Muscle of leg (tissue), 11 donors: Measurements from ENCODE around the gene RSPO1. TPM values are rescaled to one million over a fixed set of nuclear protein-coding genes. Genes with fewer than 3 reads are reported as not detected.

Source experiments
- DNase-seq: peaks from one replicate; pipeline ENCODE4 v3.0.0; 2013
- H3K27ac ChIP-seq: one replicate; pipeline ENCODE4 v1.5.1; 2013; ENCODE audit warnings: mild to moderate bottlenecking, low read length, control low read depth
- H3K27me3 ChIP-seq: one replicate; pipeline ENCODE4 v1.6.1; 2013; ENCODE audit warnings: low read length; ENCODE audit not compliant: control insufficient read depth, insufficient read depth
- H3K36me3 ChIP-seq: one replicate; pipeline ENCODE4 v1.6.1; 2013; ENCODE audit warnings: low read length; ENCODE audit not compliant: control insufficient read depth, insufficient read depth
- H3K4me1 ChIP-seq: one replicate; pipeline ENCODE4 v1.6.1; 2013; ENCODE audit warnings: low read length; ENCODE audit not compliant: control insufficient read depth, insufficient read depth
- H3K4me3 ChIP-seq: one replicate; pipeline ENCODE4 v1.5.1; 2013; ENCODE audit warnings: low read length, control low read depth
- H3K9me3 ChIP-seq: replicated peaks from 2 replicates; pipeline ENCODE4 v1.6.1; 2013; ENCODE audit warnings: low read depth, low read length; ENCODE audit not compliant: control insufficient read depth
- WGBS: methylation state at CpG from one replicate; pipeline ENCODE4 v1.1.5; 2013; ENCODE audit warnings: missing lambda C conversion rate; ENCODE audit not compliant: insufficient coverage; 5-methylcytosine and 5-hydroxymethylcytosine counted together
- polyA plus RNA-seq, 8 donors: library from polyadenylated mRNA; unstranded; fragments of 120-200 nt; gene quantifications; one replicate each; pipeline versions ENCODE4 v1.2.1 to v1.2.3, GENCODE V29; 2013; ENCODE audit warnings: inconsistent platforms in 1 of 8, low replicate concordance in 1 of 8; ENCODE audit not compliant: insufficient read length in 8 of 8, insufficient read depth in 1 of 8
- total RNA-seq: library from RNA; stranded (reverse); fragments of 120-200 nt; gene quantifications from one replicate; pipeline ENCODE4 v1.2.4, GENCODE V29; 2013

RSPO1 gene
- total and polyA plus RNA-seq, 9 donors: 0.05 to 2.0 (median 0.07) TPM; not detected in 5

- H3K9me3 ChIP-seq: no peaks in the 10 kb centered on the region
- no peak for DNase-seq
- H3K4me1 ChIP-seq: peaks cover 9% of the 10 kb centered on the region
- peaks cover 22% of the 10 kb centered on the region for H3K27me3 ChIP-seq
- H3K27ac ChIP-seq: no peak overlapping the region
- no peak overlapping the region for H3K4me3 ChIP-seq
- WGBS: 49% methylated on average over 7 of the region's 14 CpGs
- H3K36me3 ChIP-seq: no peaks in the 10 kb centered on the region
Measured at GRCh38 chr1:37657620-37658412, 23.1 kb upstream of the RSPO1 start.

GRCh38 chr1:37656881-37657280, 22.2 kb upstream of the RSPO1 start:
- Histone ChIP-seq H3K4me3 (no peak overlapping the region), H3K36me3 (no peaks in the 10 kb centered on the region), H3K9me3 (no peaks in the 10 kb centered on the region), H3K27me3 (peaks cover 22% of the 10 kb centered on the region), H3K27ac (no peak overlapping the region), H3K4me1 (peaks cover 6% of the 10 kb centered on the region)
- WGBS: 82% methylated on average over 4 of the region's 11 CpGs
- DNase-seq: no peak

GRCh38 chr1:37656026-37656425, 21.3 kb upstream of the RSPO1 start:
- Histone ChIP-seq H3K4me1 (peaks cover 6% of the 10 kb centered on the region), H3K27me3 (peaks cover 22% of the 10 kb centered on the region), H3K36me3 (no peaks in the 10 kb centered on the region), H3K27ac (no peak overlapping the region), H3K9me3 (no peaks in the 10 kb centered on the region), H3K4me3 (no peak overlapping the region)
- 58% methylated on average over 7 of the region's 7 CpGs for WGBS
- no peak for DNase-seq

GRCh38 chr1:37655274-37655673, 20.6 kb upstream of the RSPO1 start:
- H3K27me3 ChIP-seq: peaks cover 14% of the 10 kb centered on the region

GRCh38 chr1:37653906-37654305, 19.2 kb upstream of the RSPO1 start:
- Histone ChIP-seq H3K36me3 (no peaks in the 10 kb centered on the region), H3K27ac (no peak overlapping the region), H3K9me3 (no peaks in the 10 kb centered on the region), H3K4me1 (peaks cover 6% of the 10 kb centered on the region), H3K27me3 (peaks cover 11% of the 10 kb centered on the region), H3K4me3 (no peak overlapping the region)
- WGBS: 83% methylated on average over 1 of the region's 5 CpGs
- DNase-seq: no peak

More at GRCh38 chr1:37655274-37655673, 20.6 kb upstream of the RSPO1 start:
- H3K36me3 ChIP-seq: no peaks in the 10 kb centered on the region
- H3K4me3 ChIP-seq: no peak overlapping the region
- H3K27ac ChIP-seq: no peak overlapping the region
- H3K9me3 ChIP-seq: no peaks in the 10 kb centered on the region
- H3K4me1 ChIP-seq: peaks cover 6% of the 10 kb centered on the region
- no peak for DNase-seq

GRCh38 chr1:37652976-37653375, 18.3 kb upstream of the RSPO1 start:
- DNase-seq: no peak
- no peak overlapping the region for H3K27ac ChIP-seq
- H3K4me1 ChIP-seq: peaks cover 6% of the 10 kb centered on the region
- WGBS: no CpG with 5 or more reads among the region's 2 CpGs
- peaks cover 11% of the 10 kb centered on the region for H3K27me3 ChIP-seq
- H3K36me3 ChIP-seq: no peaks in the 10 kb centered on the region
- H3K4me3 ChIP-seq: no peak overlapping the region
- H3K9me3 ChIP-seq: no peaks in the 10 kb centered on the region

- Histone ChIP-seq H3K9me3 (no peaks in the 10 kb centered on the region), H3K4me1 (no peaks in the 10 kb centered on the region), H3K36me3 (no peaks in the 10 kb centered on the region), H3K4me3 (no peak overlapping the region), H3K27me3 (peaks cover 7% of the 10 kb centered on the region), H3K27ac (no peak overlapping the region)
- WGBS: 16% methylated on average over 2 of the region's 10 CpGs
- DNase-seq: no peak
Measured at GRCh38 chr1:37651803-37652202, 17.1 kb upstream of the RSPO1 start.

GRCh38 chr1:37650721-37651120, 16.0 kb upstream of the RSPO1 start:
- no peak overlapping the region for H3K4me3 ChIP-seq
- WGBS: 63% methylated on average over 3 of the region's 5 CpGs
- no peak overlapping the region for H3K27ac ChIP-seq
- no peaks in the 10 kb centered on the region for H3K36me3 ChIP-seq
- no peaks in the 10 kb centered on the region for H3K9me3 ChIP-seq
- no peak for DNase-seq
- H3K27me3 ChIP-seq: peaks cover 3% of the 10 kb centered on the region
- no peaks in the 10 kb centered on the region for H3K4me1 ChIP-seq

- Histone ChIP-seq H3K27ac (no peak overlapping the region), H3K36me3 (no peaks in the 10 kb centered on the region), H3K27me3 (no peaks in the 10 kb centered on the region), H3K9me3 (no peaks in the 10 kb centered on the region), H3K4me1 (no peaks in the 10 kb centered on the region), H3K4me3 (no peak overlapping the region)
- WGBS: 70% methylated on average over 2 of the region's 5 CpGs
- no peak for DNase-seq
Measured at GRCh38 chr1:37650173-37650572, 15.5 kb upstream of the RSPO1 start.

GRCh38 chr1:37647281-37647680, 12.6 kb upstream of the RSPO1 start:
- Histone ChIP-seq H3K27me3 (peaks cover 4% of the 10 kb centered on the region), H3K4me3 (no peak overlapping the region), H3K36me3 (no peaks in the 10 kb centered on the region), H3K9me3 (no peaks in the 10 kb centered on the region), H3K27ac (no peak overlapping the region), H3K4me1 (no peaks in the 10 kb centered on the region)
- no peak for DNase-seq
- 84% methylated on average over 5 of the region's 7 CpGs for WGBS

GRCh38 chr1:37641059-37641458, 6.4 kb upstream of the RSPO1 start:
- DNase-seq: no peak

More at GRCh38 chr1:37641059-37641458, 6.4 kb upstream of the RSPO1 start:
- no peak overlapping the region for H3K27ac ChIP-seq
- no CpG with 5 or more reads among the region's 1 CpG for WGBS
- no peak overlapping the region for H3K4me3 ChIP-seq
- H3K27me3 ChIP-seq: peaks cover 40% of the 10 kb centered on the region
- peaks cover 2% of the 10 kb centered on the region for H3K9me3 ChIP-seq
- no peaks in the 10 kb centered on the region for H3K4me1 ChIP-seq
- H3K36me3 ChIP-seq: no peaks in the 10 kb centered on the region
